ENCODE measurements around the gene FGF5.

The FGF5 gene

GRCh38 chr4:80301884-80302283, 35.4 kb downstream of the FGF5 start:
- no peak for TF ChIP-seq GABPA (IDR thresholded peaks at IDR 0.05; ENCODE audit: low read depth)
- TF ChIP-seq, protein P1, sequence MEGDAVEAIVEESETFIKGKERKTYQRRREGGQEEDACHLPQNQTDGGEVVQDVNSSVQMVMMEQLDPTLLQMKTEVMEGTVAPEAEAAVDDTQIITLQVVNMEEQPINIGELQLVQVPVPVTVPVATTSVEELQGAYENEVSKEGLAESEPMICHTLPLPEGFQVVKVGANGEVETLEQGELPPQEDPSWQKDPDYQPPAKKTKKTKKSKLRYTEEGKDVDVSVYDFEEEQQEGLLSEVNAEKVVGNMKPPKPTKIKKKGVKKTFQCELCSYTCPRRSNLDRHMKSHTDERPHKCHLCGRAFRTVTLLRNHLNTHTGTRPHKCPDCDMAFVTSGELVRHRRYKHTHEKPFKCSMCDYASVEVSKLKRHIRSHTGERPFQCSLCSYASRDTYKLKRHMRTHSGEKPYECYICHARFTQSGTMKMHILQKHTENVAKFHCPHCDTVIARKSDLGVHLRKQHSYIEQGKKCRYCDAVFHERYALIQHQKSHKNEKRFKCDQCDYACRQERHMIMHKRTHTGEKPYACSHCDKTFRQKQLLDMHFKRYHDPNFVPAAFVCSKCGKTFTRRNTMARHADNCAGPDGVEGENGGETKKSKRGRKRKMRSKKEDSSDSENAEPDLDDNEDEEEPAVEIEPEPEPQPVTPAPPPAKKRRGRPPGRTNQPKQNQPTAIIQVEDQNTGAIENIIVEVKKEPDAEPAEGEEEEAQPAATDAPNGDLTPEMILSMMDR (IDR thresholded peaks at IDR 0.05; ENCODE audit: insufficient read depth, low read length), result no peak
- Histone ChIP-seq H3K27ac (replicated peaks) (no peak overlapping the region), H3K27me3 (ENCODE audit: insufficient read depth, poor library complexity, severe bottlenecking) (no peaks in the 10 kb centered on the region), H3K4me3 (replicated peaks; ENCODE audit: insufficient read depth, low read length) (no peak overlapping the region)
- no peak for DNase-seq (ENCODE audit: low read depth in 1 of 2, low spot score in 1 of 2)

DNA sequence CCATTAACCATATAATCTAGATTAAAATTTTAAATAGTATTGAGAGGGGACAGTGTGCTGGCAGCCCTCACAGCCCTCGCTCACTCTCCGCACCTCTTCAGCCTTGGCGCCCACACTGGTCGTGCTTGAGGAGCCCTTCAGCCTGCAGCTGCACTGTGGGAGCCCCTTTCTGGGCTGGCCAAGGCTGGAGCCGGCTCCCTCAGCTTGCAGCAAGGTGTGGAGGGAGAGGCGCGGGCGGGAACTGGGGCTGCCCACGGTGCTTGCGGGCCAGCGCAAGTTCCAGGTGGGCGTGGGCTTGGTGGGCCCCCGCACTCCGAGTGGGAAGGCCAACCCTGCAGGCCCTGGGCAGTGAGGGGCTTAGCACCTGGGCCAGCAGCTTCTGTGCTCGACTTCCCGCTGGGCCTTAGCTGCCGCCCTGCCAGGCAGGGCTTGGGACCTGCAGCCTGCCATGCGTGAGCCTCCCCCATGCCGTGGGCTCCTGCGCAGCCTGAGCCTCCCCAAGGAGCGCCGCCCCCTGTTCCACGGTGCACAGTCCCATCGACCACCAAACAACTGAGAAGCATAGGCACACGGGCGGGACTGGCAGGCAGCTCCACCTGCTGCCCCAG, 36.3 kb downstream of the FGF5 start:
- Histone ChIP-seq H3K27me3 (ENCODE audit: insufficient read depth, poor library complexity, severe bottlenecking) (no peaks in the 10 kb centered on the region), H3K4me3 (replicated peaks; ENCODE audit: insufficient read depth, low read length) (no peak overlapping the region), H3K27ac (replicated peaks) (no peak overlapping the region)
- no peak for DNase-seq (ENCODE audit: low read depth in 1 of 2, low spot score in 1 of 2)
- TF ChIP-seq SPI1 (IDR thresholded peaks at IDR 0.05; ENCODE audit: borderline replicate concordance, low read depth), result no peak
- TF ChIP-seq GABPA (IDR thresholded peaks at IDR 0.05; ENCODE audit: low read depth), result no peak
- no peak for TF ChIP-seq POLR2AphosphoS5 (IDR thresholded peaks at IDR 0.05; ENCODE audit: low read depth)
- TF ChIP-seq, protein P1 (IDR thresholded peaks at IDR 0.05; ENCODE audit: insufficient read depth, low read length), result no peak
- TF ChIP-seq, protein P2, sequence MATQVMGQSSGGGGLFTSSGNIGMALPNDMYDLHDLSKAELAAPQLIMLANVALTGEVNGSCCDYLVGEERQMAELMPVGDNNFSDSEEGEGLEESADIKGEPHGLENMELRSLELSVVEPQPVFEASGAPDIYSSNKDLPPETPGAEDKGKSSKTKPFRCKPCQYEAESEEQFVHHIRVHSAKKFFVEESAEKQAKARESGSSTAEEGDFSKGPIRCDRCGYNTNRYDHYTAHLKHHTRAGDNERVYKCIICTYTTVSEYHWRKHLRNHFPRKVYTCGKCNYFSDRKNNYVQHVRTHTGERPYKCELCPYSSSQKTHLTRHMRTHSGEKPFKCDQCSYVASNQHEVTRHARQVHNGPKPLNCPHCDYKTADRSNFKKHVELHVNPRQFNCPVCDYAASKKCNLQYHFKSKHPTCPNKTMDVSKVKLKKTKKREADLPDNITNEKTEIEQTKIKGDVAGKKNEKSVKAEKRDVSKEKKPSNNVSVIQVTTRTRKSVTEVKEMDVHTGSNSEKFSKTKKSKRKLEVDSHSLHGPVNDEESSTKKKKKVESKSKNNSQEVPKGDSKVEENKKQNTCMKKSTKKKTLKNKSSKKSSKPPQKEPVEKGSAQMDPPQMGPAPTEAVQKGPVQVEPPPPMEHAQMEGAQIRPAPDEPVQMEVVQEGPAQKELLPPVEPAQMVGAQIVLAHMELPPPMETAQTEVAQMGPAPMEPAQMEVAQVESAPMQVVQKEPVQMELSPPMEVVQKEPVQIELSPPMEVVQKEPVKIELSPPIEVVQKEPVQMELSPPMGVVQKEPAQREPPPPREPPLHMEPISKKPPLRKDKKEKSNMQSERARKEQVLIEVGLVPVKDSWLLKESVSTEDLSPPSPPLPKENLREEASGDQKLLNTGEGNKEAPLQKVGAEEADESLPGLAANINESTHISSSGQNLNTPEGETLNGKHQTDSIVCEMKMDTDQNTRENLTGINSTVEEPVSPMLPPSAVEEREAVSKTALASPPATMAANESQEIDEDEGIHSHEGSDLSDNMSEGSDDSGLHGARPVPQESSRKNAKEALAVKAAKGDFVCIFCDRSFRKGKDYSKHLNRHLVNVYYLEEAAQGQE (IDR thresholded peaks at IDR 0.05; ENCODE audit: insufficient replicate concordance, low read depth), result no peak

DNA sequence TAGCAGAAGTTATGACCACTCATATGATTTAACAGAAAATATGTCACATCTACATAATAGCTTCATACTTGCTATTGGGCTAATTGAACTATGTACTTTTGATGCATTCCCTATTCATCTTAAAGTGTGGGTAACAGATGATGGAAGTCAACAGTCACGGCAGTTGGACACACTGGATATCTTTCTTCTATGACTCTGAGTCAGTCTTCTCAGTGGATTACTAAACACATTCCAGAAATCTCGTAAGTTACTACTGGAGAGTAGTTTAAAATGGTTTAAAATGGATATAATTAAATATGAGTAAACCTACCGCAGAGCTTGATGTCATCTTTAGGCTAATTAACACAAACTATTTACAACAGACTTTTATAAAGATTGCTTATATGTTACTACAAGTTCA, 39.0 kb downstream of the FGF5 start:
- TF ChIP-seq, protein P2 (IDR thresholded peaks at IDR 0.05; ENCODE audit: insufficient replicate concordance, low read depth), result no peak
- no peak for TF ChIP-seq POLR2AphosphoS5 (IDR thresholded peaks at IDR 0.05; ENCODE audit: low read depth)
- TF ChIP-seq GABPA (IDR thresholded peaks at IDR 0.05; ENCODE audit: low read depth), result no peak
- no peak for TF ChIP-seq SPI1 (IDR thresholded peaks at IDR 0.05; ENCODE audit: borderline replicate concordance, low read depth)
- TF ChIP-seq, protein P1 (IDR thresholded peaks at IDR 0.05; ENCODE audit: insufficient read depth, low read length), result no peak
- DNase-seq (ENCODE audit: low read depth in 1 of 2, low spot score in 1 of 2), result no peak

GRCh38 chr4:80306260-80306659, 39.8 kb downstream of the FGF5 start:
- TF ChIP-seq SPI1 (IDR thresholded peaks at IDR 0.05; ENCODE audit: borderline replicate concordance, low read depth), result no peak
- TF ChIP-seq POLR2AphosphoS5 (IDR thresholded peaks at IDR 0.05; ENCODE audit: low read depth), result no peak
- TF ChIP-seq, protein P2 (IDR thresholded peaks at IDR 0.05; ENCODE audit: insufficient replicate concordance, low read depth), result no peak
- no peak for TF ChIP-seq GABPA (IDR thresholded peaks at IDR 0.05; ENCODE audit: low read depth)
- TF ChIP-seq, protein P1 (IDR thresholded peaks at IDR 0.05; ENCODE audit: insufficient read depth, low read length), result no peak
- H3K27ac ChIP-seq (replicated peaks), result no peak overlapping the region
- H3K4me3 ChIP-seq (replicated peaks; ENCODE audit: insufficient read depth, low read length), result no peak overlapping the region
- H3K27me3 ChIP-seq (ENCODE audit: insufficient read depth, poor library complexity, severe bottlenecking), result no peaks in the 10 kb centered on the region
- no peak for DNase-seq (ENCODE audit: low read depth in 1 of 2, low spot score in 1 of 2)

More for the DNA sequence above, 39.0 kb downstream of the FGF5 start:
- Histone ChIP-seq H3K27me3 (ENCODE audit: insufficient read depth, poor library complexity, severe bottlenecking) (no peaks in the 10 kb centered on the region), H3K4me3 (replicated peaks; ENCODE audit: insufficient read depth, low read length) (no peak overlapping the region), H3K27ac (replicated peaks) (no peak overlapping the region)
